CD4-positive, alpha-beta memory T cell (primary cell): Measurements from ENCODE around the gene ARFGEF2. TPM values are rescaled to one million over a fixed set of nuclear protein-coding genes. Genes with fewer than 3 reads are reported as not detected.
A peak's percentile ranks its signal among the peaks of the same experiment; 100 is the strongest.

Experiments
- CTCF ChIA-PET: fragments of 350-600 bp; sonication (Branson Sonifier 250); formaldehyde crosslinking; loops from one replicate; lab custom pipeline; 2021; ENCODE audit warnings: inconsistent platforms; ENCODE audit not compliant: partially characterized antibody; lab: Charles Lee
- POLR2A ChIA-PET: fragments of 350-600 bp; sonication (Branson Sonifier 250); formaldehyde crosslinking; loops from one replicate; lab custom pipeline; 2021; ENCODE audit not compliant: partially characterized antibody; lab: Charles Lee
- DNase-seq, 5 donors: peaks; one replicate each; pipeline versions ENCODE4 v3.0.0 to v3.0.0-alpha.2; 2020 to 2022; ENCODE audit warnings: mixed read lengths in 1 of 5
- H3K27ac ChIP-seq: one replicate; pipeline ENCODE4 v1.7.0; 2013; ENCODE audit warnings: low read depth, low read length
- H3K27me3 ChIP-seq: 2 replicates; pipeline ENCODE4 v1.7.0; 2013; ENCODE audit warnings: mild to moderate bottlenecking, low read length, moderate library complexity; ENCODE audit not compliant: insufficient read depth
- H3K36me3 ChIP-seq: 2 replicates; pipeline ENCODE4 v1.7.0; 2013; ENCODE audit warnings: mild to moderate bottlenecking, low read length, moderate library complexity; ENCODE audit not compliant: insufficient read depth
- H3K4me1 ChIP-seq: 2 replicates; pipeline ENCODE4 v1.7.0; 2013; ENCODE audit warnings: mild to moderate bottlenecking, low read length, moderate library complexity; ENCODE audit not compliant: insufficient read depth
- H3K4me3 ChIP-seq, 2 donors: one replicate each; pipeline ENCODE4 v1.7.0; 2013; ENCODE audit warnings: low read length in 2 of 2, mild to moderate bottlenecking in 1 of 2
- H3K9me3 ChIP-seq, 2 donors: one replicate each; pipeline ENCODE4 v1.7.0; 2013; ENCODE audit warnings: low read length in 2 of 2, control low read depth in 1 of 2; ENCODE audit not compliant: control insufficient read depth in 1 of 2
- H3K27ac Mint-ChIP-seq, 7 donors: one replicate each; pipeline ENCODE4 v1.8.0; 2020 to 2021; ENCODE audit warnings: mixed read lengths in 7 of 7, mild to moderate bottlenecking in 6 of 7, inconsistent platforms in 3 of 7, moderate library complexity in 3 of 7
- H3K27me3 Mint-ChIP-seq, 2 donors: one replicate each; pipeline ENCODE4 v1.8.0; 2020 to 2021; ENCODE audit warnings: mixed read lengths in 2 of 2
- H3K36me3 Mint-ChIP-seq, 2 donors: one replicate each; pipeline ENCODE4 v1.8.0; 2020 to 2021; ENCODE audit warnings: mixed read lengths in 2 of 2, inconsistent platforms in 1 of 2, mild to moderate bottlenecking in 1 of 2
- H3K4me1 Mint-ChIP-seq, 4 donors: one replicate each; pipeline ENCODE4 v1.8.0; 2020 to 2021; ENCODE audit warnings: mixed read lengths in 4 of 4, mild to moderate bottlenecking in 1 of 4
- H3K4me3 Mint-ChIP-seq, 8 donors: one replicate each; pipeline ENCODE4 v1.8.0; 2020 to 2021; ENCODE audit warnings: mixed read lengths in 8 of 8, mild to moderate bottlenecking in 7 of 8, moderate library complexity in 6 of 8, inconsistent platforms in 3 of 8
- H3K9me3 Mint-ChIP-seq, 8 donors: one replicate each; pipeline ENCODE4 v1.8.0; 2020 to 2021; ENCODE audit warnings: mixed read lengths in 8 of 8, mild to moderate bottlenecking in 5 of 8, inconsistent platforms in 3 of 8, moderate library complexity in 1 of 8
- intact Hi-C: fragments of 100-400 bp; cut with micrococcal nuclease; formaldehyde crosslinking; loops from one replicate; pipeline ENCODE4 v1.15.1; 2023
- polyA plus RNA-seq, 2 donors: library from polyadenylated mRNA; unstranded; fragments of 300-500 nt; fragmentation: Illumina TruSeq; gene quantifications; one replicate each; pipeline ENCODE4 v1.2.3, GENCODE V29; 2021
- total RNA-seq, 2 experiments: library from RNA; stranded (reverse); gene quantifications; one replicate each; pipeline ENCODE4 v1.2.3, GENCODE V29; 2021

ARFGEF2 gene
- total and polyA plus RNA-seq, 4 experiments from 2014 or later, result 4.7 to 28.1 (median 18.4) TPM

- H3K9me3 ChIP-seq, result no peaks in the 10 kb centered on the region
- peaks cover 57% of the 10 kb centered on the region for H3K36me3 ChIP-seq
- no peaks in the 10 kb centered on the region for H3K27me3 Mint-ChIP-seq
- intact Hi-C loops, result no loop called here
- H3K4me3 ChIP-seq, result no peak overlapping the region
- H3K4me1 ChIP-seq, result no peaks in the 10 kb centered on the region
- H3K4me1 Mint-ChIP-seq, result no peaks in the 10 kb centered on the region
- H3K4me3 Mint-ChIP-seq, result no peak overlapping the region
- H3K27ac ChIP-seq, result no peak overlapping the region
- peak overlapping the region in 1 of 7 donors; percentile 39 for H3K27ac Mint-ChIP-seq
- CTCF ChIA-PET, result no interaction called here
- peaks cover 26 to 72% of the 10 kb centered on the region in 2 donors for H3K36me3 Mint-ChIP-seq
- no peaks in the 10 kb centered on the region for H3K27me3 ChIP-seq
- no peak for DNase-seq
- POLR2A ChIA-PET, result no interaction called here
- peaks cover 0 to 1% (median 0%) of the 10 kb centered on the region in 8 donors for H3K9me3 Mint-ChIP-seq
These were observed 28.0 kb downstream of the ARFGEF2 start for GRCh38 chr20:48949304-48950170.

GRCh38 chr20:48951041-48951440 is 29.5 kb downstream of the ARFGEF2 start:
- no peaks in the 10 kb centered on the region for H3K4me1 ChIP-seq
- CTCF ChIA-PET, result no interaction called here
- no peak overlapping the region for H3K27ac ChIP-seq
- intact Hi-C loops, result no loop called here
- POLR2A ChIA-PET, result no interaction called here
- H3K27me3 Mint-ChIP-seq, result no peaks in the 10 kb centered on the region
- no peak for DNase-seq
- peaks cover 53% of the 10 kb centered on the region for H3K36me3 ChIP-seq
- H3K4me3 Mint-ChIP-seq, result no peak overlapping the region
- H3K9me3 ChIP-seq, result no peaks in the 10 kb centered on the region
- no peak overlapping the region for H3K4me3 ChIP-seq
- H3K27ac Mint-ChIP-seq, result no peak overlapping the region
- no peaks in the 10 kb centered on the region for H3K27me3 ChIP-seq
- H3K4me1 Mint-ChIP-seq, result no peaks in the 10 kb centered on the region
- H3K36me3 Mint-ChIP-seq, result peaks cover 37 to 74% of the 10 kb centered on the region in 2 donors
- H3K9me3 Mint-ChIP-seq, result peaks cover 0 to 1% (median 0%) of the 10 kb centered on the region in 8 donors

GRCh38 chr20:48951646-48952045 is 30.1 kb downstream of the ARFGEF2 start:
- H3K27ac Mint-ChIP-seq, result no peak overlapping the region
- no peaks in the 10 kb centered on the region for H3K27me3 Mint-ChIP-seq
- ChIA-PET POLR2A (no interaction called here), CTCF (no interaction called here)
- no peak overlapping the region for H3K4me3 Mint-ChIP-seq
- Histone ChIP-seq H3K36me3 (peaks cover 55% of the 10 kb centered on the region), H3K4me1 (no peaks in the 10 kb centered on the region), H3K9me3 (no peaks in the 10 kb centered on the region), H3K27me3 (no peaks in the 10 kb centered on the region), H3K4me3 (no peak overlapping the region), H3K27ac (no peak overlapping the region)
- intact Hi-C loops, result no loop called here
- H3K9me3 Mint-ChIP-seq, result peaks cover 0 to 1% (median 0%) of the 10 kb centered on the region in 8 donors
- no peaks in the 10 kb centered on the region for H3K4me1 Mint-ChIP-seq
- peaks cover 38 to 78% of the 10 kb centered on the region in 2 donors for H3K36me3 Mint-ChIP-seq
- no peak for DNase-seq

- Mint-ChIP-seq H3K4me3 (no peak overlapping the region), H3K9me3 (peaks cover 0 to 1% (median 0%) of the 10 kb centered on the region in 8 donors), H3K36me3 (peaks cover 48 to 87% of the 10 kb centered on the region in 2 donors), H3K27me3 (no peaks in the 10 kb centered on the region), H3K27ac (no peak overlapping the region), H3K4me1 (peaks cover 0 to 5% (median 0%) of the 10 kb centered on the region in 4 donors)
- ChIA-PET CTCF (no interaction called here), POLR2A (no interaction called here)
- Histone ChIP-seq H3K27me3 (no peaks in the 10 kb centered on the region), H3K4me1 (no peaks in the 10 kb centered on the region), H3K9me3 (no peaks in the 10 kb centered on the region), H3K36me3 (peaks cover 65% of the 10 kb centered on the region), H3K27ac (no peak overlapping the region), H3K4me3 (no peak overlapping the region)
- intact Hi-C loops, result no loop called here
- DNase-seq, result no peak
These were observed 31.1 kb downstream of the ARFGEF2 start for GRCh38 chr20:48952656-48953055.

GRCh38 chr20:48953653-48954052 is 32.1 kb downstream of the ARFGEF2 start:
- Histone ChIP-seq H3K9me3 (no peaks in the 10 kb centered on the region), H3K27ac (no peak overlapping the region), H3K4me3 (no peak overlapping the region), H3K36me3 (peaks cover 57% of the 10 kb centered on the region), H3K4me1 (no peaks in the 10 kb centered on the region), H3K27me3 (no peaks in the 10 kb centered on the region)
- Mint-ChIP-seq H3K27ac (peak overlapping the region in 1 of 7 donors; percentile 66), H3K4me3 (no peak overlapping the region), H3K9me3 (no peaks in the 10 kb centered on the region), H3K4me1 (peaks cover 0 to 5% (median 1%) of the 10 kb centered on the region in 4 donors), H3K27me3 (no peaks in the 10 kb centered on the region), H3K36me3 (peaks cover 52 to 88% of the 10 kb centered on the region in 2 donors)
- CTCF ChIA-PET, result no interaction called here
- POLR2A ChIA-PET, result no interaction called here
- intact Hi-C loops, result no loop called here
- no peak for DNase-seq

- no peaks in the 10 kb centered on the region for H3K27me3 ChIP-seq
- intact Hi-C loops, result no loop called here
- Mint-ChIP-seq H3K4me3 (no peak overlapping the region), H3K36me3 (peaks cover 53 to 79% of the 10 kb centered on the region in 2 donors), H3K9me3 (no peaks in the 10 kb centered on the region), H3K4me1 (peaks cover 0 to 5% (median 1%) of the 10 kb centered on the region in 4 donors), H3K27ac (peak overlapping the region in 1 of 7 donors; percentile 14), H3K27me3 (no peaks in the 10 kb centered on the region)
- no peak overlapping the region for H3K27ac ChIP-seq
- ChIA-PET CTCF (no interaction called here), POLR2A (no interaction called here)
- DNase-seq, result no peak
- no peaks in the 10 kb centered on the region for H3K9me3 ChIP-seq
- peaks cover 45% of the 10 kb centered on the region for H3K36me3 ChIP-seq
- H3K4me1 ChIP-seq, result no peaks in the 10 kb centered on the region
- no peak overlapping the region for H3K4me3 ChIP-seq
These were observed 34.5 kb downstream of the ARFGEF2 start for GRCh38 chr20:48956052-48956451.

GRCh38 chr20:48957053-48957481 is 35.6 kb downstream of the ARFGEF2 start:
- Mint-ChIP-seq H3K27ac (peak overlapping the region in 1 of 7 donors; percentile 71), H3K27me3 (no peaks in the 10 kb centered on the region), H3K9me3 (no peaks in the 10 kb centered on the region), H3K4me3 (no peak overlapping the region), H3K4me1 (peaks cover 0 to 5% (median 1%) of the 10 kb centered on the region in 4 donors), H3K36me3 (peaks cover 43 to 73% of the 10 kb centered on the region in 2 donors)
- H3K4me3 ChIP-seq, result no peak overlapping the region
- no peak for DNase-seq
- CTCF ChIA-PET, result no interaction called here
- peaks cover 37% of the 10 kb centered on the region for H3K36me3 ChIP-seq
- no peaks in the 10 kb centered on the region for H3K4me1 ChIP-seq
- H3K9me3 ChIP-seq, result no peaks in the 10 kb centered on the region
- no peak overlapping the region for H3K27ac ChIP-seq
- H3K27me3 ChIP-seq, result no peaks in the 10 kb centered on the region
- intact Hi-C loops, result no loop called here
- POLR2A ChIA-PET, result no interaction called here
